Measurements from ENCODE around the gene RNF41. TPM values are rescaled to one million over a fixed set of nuclear protein-coding genes. Genes with fewer than 3 reads are reported as not detected.

The RNF41 gene
- total RNA-seq, 1 donor: 75.0 TPM

- H3K4me3 ChIP-seq (ENCODE audit: low read depth, low read length): no peak overlapping the region
- DNase-seq (ENCODE audit: low read depth): no peak
- no peak for TF ChIP-seq CTCF (IDR thresholded peaks at IDR 0.05; ENCODE audit: insufficient read depth, low read length)
Measured at GRCh38 chr12:56162468-56163290, 59.0 kb downstream of the RNF41 start.

- no peak overlapping the region for H3K4me3 ChIP-seq (ENCODE audit: low read depth, low read length)
- DNase-seq (ENCODE audit: low read depth): no peak
Measured at GRCh38 chr12:56161690-56162351, 59.9 kb downstream of the RNF41 start.

GRCh38 chr12:56160894-56161689, 60.6 kb downstream of the RNF41 start:
- DNase-seq (ENCODE audit: low read depth): no peak
- H3K4me3 ChIP-seq (ENCODE audit: low read depth, low read length): peak overlapping the region; percentile 98
- no peak for TF ChIP-seq CTCF (IDR thresholded peaks at IDR 0.05; ENCODE audit: insufficient read depth, low read length)

More at GRCh38 chr12:56161690-56162351, 59.9 kb downstream of the RNF41 start:
- TF ChIP-seq CTCF (IDR thresholded peaks at IDR 0.05; ENCODE audit: insufficient read depth, low read length): no peak

GRCh38 chr12:56160193-56160763, 61.4 kb downstream of the RNF41 start:
- peak overlapping the region; percentile 98 for H3K4me3 ChIP-seq (ENCODE audit: low read depth, low read length)
- TF ChIP-seq CTCF (IDR thresholded peaks at IDR 0.05; ENCODE audit: insufficient read depth, low read length): no peak
- no peak for DNase-seq (ENCODE audit: low read depth)

- TF ChIP-seq CTCF (IDR thresholded peaks at IDR 0.05; ENCODE audit: insufficient read depth, low read length): no peak
- no peak for DNase-seq (ENCODE audit: low read depth)
- peak overlapping the region; percentile 98 for H3K4me3 ChIP-seq (ENCODE audit: low read depth, low read length)
Measured at GRCh38 chr12:56159482-56160192, 62.1 kb downstream of the RNF41 start.

Data from fibroblast of the aortic adventitia (primary cell).